GM21717 (cell line): ENCODE results near the gene VPS4A.

ENCODE experiments used
- ATAC-seq: cut with Tn5 transposase; IDR thresholded peaks from one replicate; pipeline ENCODE4 v1.9.1; 2021; ENCODE audit warnings: mild to moderate bottlenecking, moderate library complexity; ENCODE audit not compliant: unreplicated experiment

The VPS4A gene

GRCh38 chr16:69363281-69363717 lies 52.1 kb downstream of the VPS4A start:
- no peak for ATAC-seq

- ATAC-seq, result no peak
Observed at GRCh38 chr16:69364088-69364487, 52.9 kb downstream of the VPS4A start.

GRCh38 chr16:69365901-69366300 lies 54.8 kb downstream of the VPS4A start:
- no peak for ATAC-seq

GRCh38 chr16:69366431-69366830 lies 55.3 kb downstream of the VPS4A start:
- ATAC-seq, result no peak

- ATAC-seq, result no peak
Observed at GRCh38 chr16:69367980-69368379, 56.8 kb downstream of the VPS4A start.

GRCh38 chr16:69368866-69369265 lies 57.7 kb downstream of the VPS4A start:
- ATAC-seq, result no peak

GRCh38 chr16:69371564-69371963 lies 60.4 kb downstream of the VPS4A start:
- ATAC-seq, result no peak

GRCh38 chr16:69373019-69373418 lies 61.9 kb downstream of the VPS4A start:
- no peak for ATAC-seq
